NCI-H1694 (cell line): ENCODE measurements around the gene SRPK2.

Experiments
- DNase-seq: peaks from one replicate; lab custom pipeline; 2025; lab: John Stamatoyannopoulos, UW

Gene SRPK2

GRCh38 chr7:105133986-105134655, 254.6 kb downstream of the SRPK2 start:
- DNase-seq, result no peak

DNA sequence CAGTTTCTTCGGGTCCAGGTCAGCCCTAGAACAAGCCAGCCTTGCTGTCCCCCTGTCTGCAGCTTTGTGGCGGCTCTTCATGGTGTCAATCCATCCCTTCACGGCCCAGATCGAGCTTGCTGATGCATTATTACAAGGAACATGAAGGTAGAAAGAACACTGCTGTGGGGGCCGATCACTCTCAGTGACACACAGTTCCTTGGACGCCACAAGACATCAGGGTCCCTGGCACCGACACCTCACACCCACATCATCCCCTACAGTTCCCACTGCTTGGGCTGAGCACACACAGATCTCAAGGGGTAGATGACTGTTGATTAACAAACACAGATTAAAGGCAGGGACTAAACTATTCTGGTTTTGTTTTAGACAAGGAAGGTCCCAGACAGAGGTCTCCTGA, 255.4 kb downstream of the SRPK2 start:
- DNase-seq, result no peak

DNA sequence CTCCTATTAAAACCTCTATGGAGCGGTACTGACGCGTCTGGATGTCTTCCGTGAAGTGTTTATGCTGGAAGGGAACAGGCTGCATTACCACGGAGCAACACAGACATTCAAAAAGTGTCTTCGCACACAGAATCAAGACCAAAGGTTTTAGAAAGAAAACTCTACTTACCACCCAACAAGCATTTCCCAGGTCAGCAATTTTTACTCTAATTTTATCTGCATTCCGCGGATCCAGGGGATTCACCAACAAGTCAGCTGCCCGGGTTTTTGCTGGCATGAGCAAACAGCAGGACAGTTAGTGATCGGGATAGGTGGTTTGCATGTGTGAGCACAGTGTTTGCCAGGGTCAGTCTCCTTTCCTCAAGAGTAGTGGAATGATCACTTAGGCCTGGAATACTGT, 255.9 kb downstream of the SRPK2 start:
- no peak for DNase-seq

DNA sequence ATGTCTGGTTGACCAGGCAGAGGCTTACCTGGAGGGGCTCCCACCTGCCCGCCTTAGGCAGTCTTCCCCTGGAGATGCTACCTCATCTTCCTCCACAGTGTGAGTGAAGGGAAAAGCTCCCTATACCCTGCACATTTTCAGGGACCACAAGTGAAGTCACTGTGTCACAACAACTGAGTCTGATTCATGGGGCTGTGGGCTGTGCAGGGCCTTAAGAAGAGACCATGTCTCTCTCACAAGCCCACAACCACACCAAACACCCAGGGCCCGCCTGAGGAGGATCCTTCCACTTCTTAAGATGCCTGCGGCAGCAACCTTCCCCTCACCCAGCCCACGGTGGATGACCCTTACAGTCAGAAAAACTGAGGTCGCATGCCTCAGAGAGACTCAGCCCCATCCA, 256.4 kb downstream of the SRPK2 start:
- no peak for DNase-seq

- no peak for DNase-seq
Measured at GRCh38 chr7:105131890-105132289, 256.8 kb downstream of the SRPK2 start.

DNA sequence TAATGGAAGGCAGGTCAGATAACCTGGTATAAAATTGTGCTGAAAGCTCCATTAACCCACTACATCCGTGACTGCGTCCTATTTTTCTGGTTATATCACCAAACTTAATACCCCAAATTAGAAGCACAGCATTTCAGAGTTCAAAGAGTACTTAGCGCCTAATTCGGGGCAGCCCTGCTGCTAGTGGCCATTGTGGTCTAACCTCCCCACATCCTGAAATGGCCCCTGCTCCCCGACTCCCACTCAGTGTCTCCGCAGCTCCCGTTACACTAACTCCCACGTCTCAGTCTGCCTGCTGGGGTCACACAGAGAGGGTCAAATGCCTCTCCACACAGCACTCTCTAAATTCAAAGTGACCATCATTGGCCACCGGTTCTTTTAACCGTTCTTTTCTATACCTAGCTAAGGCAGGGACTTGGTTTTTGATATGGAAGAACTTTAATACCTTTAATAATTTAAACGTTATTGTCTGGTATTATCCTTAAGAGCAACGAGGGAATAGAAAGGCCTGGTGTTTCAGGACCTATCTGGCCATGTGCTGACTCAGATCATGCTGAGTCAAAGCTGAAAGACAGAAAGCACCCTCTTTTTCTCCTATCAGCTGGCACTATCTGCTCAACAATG, 257.6 kb downstream of the SRPK2 start:
- DNase-seq, result no peak

- DNase-seq, result no peak
Measured at GRCh38 chr7:105130580-105130979, 258.1 kb downstream of the SRPK2 start.

- DNase-seq, result no peak
Measured at GRCh38 chr7:105130048-105130447, 258.7 kb downstream of the SRPK2 start.

DNA sequence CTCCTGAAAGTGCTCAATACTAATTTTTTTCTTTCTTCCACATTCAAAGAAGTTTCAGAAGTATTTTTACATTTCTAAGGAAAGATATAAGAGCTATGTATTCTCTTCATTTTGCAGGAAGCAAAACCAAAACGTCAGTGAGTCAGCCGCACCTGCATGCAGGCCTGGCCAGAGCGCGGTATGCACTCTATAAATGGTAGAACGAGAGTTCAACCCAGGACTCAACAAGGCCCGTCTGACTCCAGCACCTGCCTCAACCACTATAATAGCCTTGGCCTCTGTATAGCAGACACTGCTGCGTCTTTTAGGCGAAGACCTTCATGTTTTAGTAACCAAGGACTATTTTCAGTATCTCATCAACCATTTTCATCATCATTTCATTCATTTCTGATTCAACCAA, 261.5 kb downstream of the SRPK2 start:
- DNase-seq, result no peak

- no peak for DNase-seq
Measured at GRCh38 chr7:105126436-105126975, 262.2 kb downstream of the SRPK2 start.

- no peak for DNase-seq
Measured at GRCh38 chr7:105125745-105126144, 263.0 kb downstream of the SRPK2 start.

DNA sequence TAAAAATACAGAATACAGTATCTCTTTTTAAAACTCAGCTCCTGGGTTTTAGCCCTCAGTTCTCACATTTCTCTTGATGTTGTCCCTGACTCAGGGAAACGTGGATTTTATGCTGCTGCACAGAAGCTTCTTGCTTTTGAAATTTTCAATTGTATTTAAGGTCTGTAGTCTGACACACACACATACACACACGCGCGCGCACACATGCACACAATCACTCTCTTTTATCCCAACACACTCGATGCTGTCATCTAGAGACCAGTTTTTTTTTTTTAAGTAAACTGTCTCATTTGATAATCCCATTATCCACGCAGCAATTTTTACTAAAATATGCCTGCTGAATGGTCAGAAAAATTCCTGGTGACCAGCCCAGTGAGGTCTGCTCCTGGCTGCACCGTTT, 266.1 kb downstream of the SRPK2 start:
- no peak for DNase-seq

- DNase-seq, result no peak
Measured at GRCh38 chr7:105118612-105119600, 269.8 kb downstream of the SRPK2 start.

GRCh38 chr7:105112440-105113418, 276.0 kb downstream of the SRPK2 start:
- DNase-seq, result no peak

DNA sequence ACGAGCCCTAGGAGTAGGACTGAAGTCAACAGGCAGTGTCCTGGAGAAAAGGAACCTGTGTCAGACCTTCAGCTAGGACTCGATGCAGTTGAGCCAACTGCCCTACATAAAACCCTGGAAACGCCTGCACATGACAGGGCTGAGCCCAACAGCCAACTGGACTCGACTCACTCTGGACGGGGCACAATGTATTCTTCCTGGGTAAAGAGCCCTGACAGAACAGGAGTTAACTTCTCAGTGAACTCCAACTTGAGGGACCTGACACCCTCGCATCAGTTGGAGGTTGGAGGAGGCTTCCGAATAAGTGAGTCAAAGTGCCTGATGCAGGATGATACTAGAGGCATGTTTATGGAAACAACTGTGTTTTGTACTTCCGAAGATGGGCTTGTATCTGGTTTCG, 281.3 kb downstream of the SRPK2 start:
- DNase-seq, result no peak

DNA sequence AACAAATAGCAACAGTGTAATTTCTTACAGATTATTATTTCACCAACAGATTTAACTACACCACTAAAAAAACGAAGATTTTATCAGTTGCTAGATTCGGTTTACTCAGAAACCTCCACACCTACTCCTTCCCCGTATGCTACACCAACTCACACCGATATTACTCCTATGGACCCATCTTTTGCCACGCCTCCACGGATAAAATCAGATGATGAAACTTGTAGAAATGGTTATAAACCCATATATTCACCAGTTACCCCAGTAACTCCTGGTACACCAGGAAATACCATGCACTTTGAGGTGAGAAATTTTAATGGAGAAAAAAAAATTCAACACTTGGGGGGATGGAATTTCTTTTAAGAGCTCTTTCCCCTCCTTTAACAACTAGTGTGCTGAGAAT, 282.2 kb downstream of the SRPK2 start:
- DNase-seq, result no peak

- DNase-seq, result no peak
Measured at GRCh38 chr7:105105579-105105978, 283.1 kb downstream of the SRPK2 start.

DNA sequence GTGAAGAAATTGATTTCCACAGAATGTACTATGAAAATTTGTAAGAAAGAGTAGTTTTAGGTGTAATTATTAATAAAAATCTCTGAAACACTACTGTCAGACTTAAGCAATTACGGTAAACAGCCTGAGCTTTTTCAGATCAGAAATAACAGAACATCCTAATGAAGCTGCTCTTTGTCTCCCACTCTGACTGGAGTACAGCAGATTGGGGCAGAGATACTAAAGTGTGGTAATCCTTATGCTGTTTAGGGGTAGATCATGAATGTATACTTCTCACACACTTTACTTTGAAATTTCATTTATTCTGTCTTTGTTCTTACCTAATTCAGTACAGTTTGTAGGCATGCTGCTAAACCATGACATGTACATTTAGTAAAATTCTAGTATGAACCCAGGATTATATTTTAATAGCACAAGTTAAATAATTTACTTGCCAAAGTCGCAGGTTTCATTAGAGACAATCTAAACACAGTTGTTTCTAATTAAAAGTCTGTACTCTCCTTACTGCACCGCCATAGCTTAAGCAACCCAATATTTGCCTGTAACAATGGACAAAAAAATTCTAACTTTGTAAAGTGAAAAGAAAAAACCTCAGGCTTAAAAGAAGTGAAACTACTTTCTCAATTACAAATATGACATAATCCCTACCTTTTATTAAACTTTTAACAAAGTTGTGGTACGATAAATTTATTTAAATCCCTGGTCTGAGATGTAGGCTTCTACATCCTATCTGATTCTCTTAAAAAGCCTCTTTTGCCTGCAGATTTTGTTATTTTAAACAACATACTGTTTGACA, 286.0 kb downstream of the SRPK2 start:
- DNase-seq, result no peak

GRCh38 chr7:105101864-105102263, 286.9 kb downstream of the SRPK2 start:
- DNase-seq, result no peak

- DNase-seq, result no peak
Measured at GRCh38 chr7:105098863-105099515, 289.7 kb downstream of the SRPK2 start.
